Naive B cell (primary cell): ENCODE data around the gene IL7R. TPM values are rescaled to one million over a fixed set of nuclear protein-coding genes. Genes with fewer than 3 reads are reported as not detected.
"Not testable (repeated sequence)": the region's sequence is repeated elsewhere in the genome, so short reads cannot be mapped to it uniquely, and the experiment has no call there.

Experiments
- ATAC-seq, 2 donors: fragments of 150-1000 bp; cut with Tn5 transposase; 2 replicates each; pipeline ENCODE4 v1.10.0; 2021; ENCODE audit warnings: low read depth in 2 of 2, mild to moderate bottlenecking in 2 of 2, moderate library complexity in 2 of 2
- DNase-seq: peaks from one replicate; pipeline ENCODE4 v3.0.0; 2022
- H3K27ac Mint-ChIP-seq, 6 donors: one replicate each; pipeline ENCODE4 v1.8.0; 2020 to 2022; ENCODE audit warnings: mild to moderate bottlenecking in 6 of 6, mixed read lengths in 6 of 6, moderate library complexity in 5 of 6, inconsistent platforms in 2 of 6
- H3K27me3 Mint-ChIP-seq, 3 donors: one replicate each; pipeline ENCODE4 v1.8.0; 2021 to 2022; ENCODE audit warnings: mixed read lengths in 3 of 3, mild to moderate bottlenecking in 1 of 3
- H3K36me3 Mint-ChIP-seq, 2 donors: one replicate each; pipeline ENCODE4 v1.8.0; 2020 to 2022; ENCODE audit warnings: mixed read lengths in 2 of 2, inconsistent platforms in 1 of 2, mild to moderate bottlenecking in 1 of 2
- H3K4me1 Mint-ChIP-seq, 3 donors: one replicate each; pipeline ENCODE4 v1.8.0; 2020 to 2022; ENCODE audit warnings: mixed read lengths in 3 of 3, inconsistent platforms in 1 of 3, mild to moderate bottlenecking in 1 of 3, moderate library complexity in 1 of 3
- H3K4me3 Mint-ChIP-seq, 8 donors: one replicate each; pipeline ENCODE4 v1.8.0; 2020 to 2022; ENCODE audit warnings: mild to moderate bottlenecking in 8 of 8, mixed read lengths in 8 of 8, moderate library complexity in 8 of 8, inconsistent platforms in 2 of 8
- H3K9me3 Mint-ChIP-seq, 7 donors: one replicate each; pipeline ENCODE4 v1.8.0; 2020 to 2022; ENCODE audit warnings: mixed read lengths in 7 of 7, mild to moderate bottlenecking in 5 of 7, inconsistent platforms in 2 of 7, moderate library complexity in 1 of 7
- polyA plus RNA-seq, 6 donors: library from polyadenylated mRNA; unstranded; fragments of 300-500 nt; fragmentation: Illumina TruSeq; gene quantifications; one replicate each; pipeline ENCODE4 v1.2.3, GENCODE V29; 2021; ENCODE audit warnings: low read depth in 6 of 6

Gene IL7R
- polyA plus RNA-seq, 6 donors from 2014 or later: 0.37 to 5.2 (median 2.2) TPM

DNA sequence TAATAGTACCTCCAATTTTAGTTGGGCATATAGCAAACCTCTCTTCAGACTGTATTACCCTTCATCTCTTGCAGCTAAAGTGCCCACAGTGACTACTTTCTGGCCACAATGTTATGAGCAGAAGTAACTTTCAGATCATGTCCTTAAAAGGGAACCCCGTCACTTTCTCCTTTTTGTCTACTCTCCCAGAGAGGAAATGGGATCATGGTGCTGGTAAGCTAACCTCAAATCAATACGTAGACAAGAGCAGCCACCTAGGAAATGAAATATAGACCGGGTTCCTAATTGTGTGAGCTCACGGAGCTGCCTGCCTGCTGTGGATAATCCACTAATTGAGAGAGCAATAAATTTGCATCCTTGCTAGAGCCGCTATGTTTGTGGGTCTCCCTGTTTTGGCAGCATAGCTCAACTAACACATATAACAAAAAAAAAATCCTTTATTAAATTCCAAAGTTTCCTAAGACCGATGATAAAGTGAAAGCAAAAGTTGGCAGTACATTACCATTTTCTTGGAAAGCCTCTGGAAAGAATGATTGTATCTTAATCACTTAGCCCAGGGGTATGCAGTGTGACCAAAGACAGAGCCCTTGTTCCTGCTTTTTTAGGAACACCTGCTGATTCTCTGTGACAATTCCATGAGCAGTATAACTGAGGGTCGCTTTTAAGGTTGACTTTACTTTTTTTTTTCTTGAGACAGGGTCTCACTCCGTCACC is 5.6 kb upstream of the IL7R start:
- Mint-ChIP-seq H3K4me3 (no peak overlapping the region), H3K27ac (no peak overlapping the region), H3K36me3 (no peaks in the 10 kb centered on the region), H3K27me3 (no peaks in the 10 kb centered on the region), H3K9me3 (peaks cover 3 to 9% (median 6%) of the 10 kb centered on the region in 7 donors), H3K4me1 (peaks cover 15 to 34% (median 26%) of the 10 kb centered on the region in 3 donors)
- ATAC-seq: no peak
- no peak for DNase-seq

GRCh38 chr5:35852084-35852734 is 4.5 kb upstream of the IL7R start:
- Mint-ChIP-seq H3K27ac (peak overlapping the region in 3 of 6 donors; percentile 2 to 40 (median 18)), H3K4me3 (peak overlapping the region in 2 of 8 donors; percentile 5 to 40), H3K36me3 (no peaks in the 10 kb centered on the region), H3K27me3 (no peaks in the 10 kb centered on the region), H3K9me3 (peaks cover 0 to 5% (median 0%) of the 10 kb centered on the region in 7 donors), H3K4me1 (peaks cover 20 to 41% (median 32%) of the 10 kb centered on the region in 3 donors)
- DNase-seq (peak; percentile 44), ATAC-seq (peak; percentile 28 to 54)

DNA sequence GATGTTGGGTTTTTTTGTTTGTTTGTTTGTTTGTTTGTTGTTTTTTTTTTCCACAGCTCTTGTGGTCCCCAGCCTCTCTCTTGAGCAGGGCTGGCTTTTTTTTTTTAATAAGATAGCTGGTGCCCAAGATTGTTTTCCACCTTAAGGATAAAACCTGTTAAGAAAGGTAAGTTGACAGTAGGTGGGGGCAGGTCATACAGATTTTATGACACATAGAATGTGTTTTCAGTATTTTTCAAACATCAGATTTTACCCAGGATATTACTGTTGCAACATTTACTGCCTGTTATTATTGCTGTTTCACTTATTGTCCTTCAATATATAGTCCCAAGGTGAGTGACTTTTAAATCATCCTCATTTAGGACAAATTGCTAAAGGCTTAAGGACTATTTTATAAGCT is 3.9 kb upstream of the IL7R start:
- peaks cover 0 to 5% (median 0%) of the 10 kb centered on the region in 7 donors for H3K9me3 Mint-ChIP-seq
- no peak overlapping the region for H3K4me3 Mint-ChIP-seq
- H3K27ac Mint-ChIP-seq: peak overlapping the region in 2 of 6 donors; percentile 2 to 18
- H3K27me3 Mint-ChIP-seq: no peaks in the 10 kb centered on the region
- no peak for DNase-seq
- no peaks in the 10 kb centered on the region for H3K36me3 Mint-ChIP-seq
- H3K4me1 Mint-ChIP-seq: peaks cover 20 to 43% (median 32%) of the 10 kb centered on the region in 3 donors
- no peak for ATAC-seq

DNA sequence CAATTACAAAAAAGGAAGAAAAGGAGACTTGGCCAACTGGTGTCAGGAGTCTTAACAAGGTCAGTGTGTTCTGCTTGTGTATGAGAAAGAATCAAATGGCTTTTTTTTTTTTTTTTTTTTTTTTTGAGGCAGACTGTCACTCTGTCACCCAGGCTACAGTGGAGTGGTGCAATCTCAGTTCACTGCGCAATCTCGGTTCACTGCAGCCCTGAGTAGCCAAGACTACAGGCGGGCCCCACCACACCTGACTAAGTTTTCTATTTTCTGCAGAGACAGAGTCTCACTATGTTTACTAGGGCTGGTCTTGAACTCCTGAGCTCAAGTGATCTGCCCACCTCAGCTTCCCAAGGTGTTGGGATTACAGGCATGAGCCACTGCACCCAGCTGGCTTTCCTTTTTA is 3.1 kb upstream of the IL7R start:
- no peak for DNase-seq
- Mint-ChIP-seq H3K27ac (peak overlapping the region in 5 of 6 donors; percentile 72 to 95 (median 95)), H3K27me3 (no peaks in the 10 kb centered on the region), H3K36me3 (no peaks in the 10 kb centered on the region), H3K4me1 (peaks cover 20 to 43% (median 32%) of the 10 kb centered on the region in 3 donors), H3K9me3 (peaks cover 0 to 5% (median 0%) of the 10 kb centered on the region in 7 donors), H3K4me3 (peak overlapping the region in 4 of 8 donors; percentile 40 to 85 (median 68))
- ATAC-seq: peak; percentile 28 to 44

DNA sequence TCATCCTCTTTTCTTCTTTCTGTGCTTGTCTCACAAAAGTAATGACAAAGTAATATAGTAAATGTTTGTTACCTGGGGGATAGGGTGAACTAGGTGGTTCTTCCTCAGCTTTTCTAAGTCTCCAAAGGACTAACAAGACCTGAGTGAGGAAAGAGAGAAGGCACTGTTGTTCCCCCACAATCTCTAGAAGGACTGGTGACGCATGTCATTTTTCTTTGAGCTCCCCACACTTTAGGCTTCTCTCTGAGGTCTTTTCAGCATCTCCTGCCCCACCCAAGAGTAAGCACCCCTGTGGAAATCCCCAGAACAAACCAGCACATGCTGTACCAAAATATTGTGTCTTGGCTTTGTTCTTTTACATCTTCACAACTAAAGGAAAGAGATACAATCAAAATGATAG is 2.4 kb upstream of the IL7R start:
- Mint-ChIP-seq H3K27me3 (no peaks in the 10 kb centered on the region), H3K4me1 (peaks cover 20 to 43% (median 32%) of the 10 kb centered on the region in 3 donors), H3K36me3 (no peaks in the 10 kb centered on the region), H3K9me3 (peaks cover 0 to 5% (median 0%) of the 10 kb centered on the region in 7 donors), H3K4me3 (peak overlapping the region in 7 of 8 donors; percentile 17 to 85 (median 51)), H3K27ac (peak overlapping the region; percentile 8 to 95 (median 76))
- DNase-seq (peak; percentile 51), ATAC-seq (peak; percentile 80 to 84)

GRCh38 chr5:35855187-35855586 is 1.5 kb upstream of the IL7R start:
- H3K27ac Mint-ChIP-seq: peak overlapping the region in 1 of 6 donors; percentile 7
- no peak for DNase-seq
- no peak for ATAC-seq

DNA sequence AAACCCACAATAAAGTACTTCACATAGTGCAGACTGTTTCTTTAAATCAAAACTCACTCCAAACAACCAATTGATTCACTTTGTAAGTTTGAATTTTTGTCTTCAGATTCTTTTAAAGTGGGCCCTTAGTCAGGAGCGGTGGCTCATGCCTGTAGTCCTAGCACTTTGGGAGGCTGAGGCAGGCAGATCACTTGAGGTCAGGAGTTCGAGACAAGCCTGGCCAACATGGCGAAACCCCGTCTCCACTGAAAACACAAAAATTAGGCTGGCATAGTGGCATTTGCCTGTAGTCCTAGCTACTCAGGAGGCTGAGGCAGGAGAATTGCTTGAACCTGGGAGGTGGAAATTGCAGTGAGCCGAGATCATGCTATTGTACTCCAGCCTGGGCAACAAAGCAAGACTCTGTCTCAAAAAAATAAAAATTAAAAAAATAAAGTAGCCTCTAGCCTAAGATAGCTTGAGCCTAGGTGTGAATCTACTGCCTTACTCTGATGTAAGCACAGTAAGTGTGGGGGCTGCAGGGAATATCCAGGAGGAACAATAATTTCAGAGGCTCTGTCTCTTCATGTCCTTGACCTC is 416 bp upstream of the IL7R start:
- not testable (repeated sequence) for ATAC-seq, H3K9me3 Mint-ChIP-seq

More at GRCh38 chr5:35855187-35855586, 1.5 kb upstream of the IL7R start:
- peaks cover 0 to 5% (median 0%) of the 10 kb centered on the region in 7 donors for H3K9me3 Mint-ChIP-seq
- H3K4me1 Mint-ChIP-seq: peaks cover 20 to 43% (median 32%) of the 10 kb centered on the region in 3 donors
- no peaks in the 10 kb centered on the region for H3K36me3 Mint-ChIP-seq
- no peaks in the 10 kb centered on the region for H3K27me3 Mint-ChIP-seq
- no peak overlapping the region for H3K4me3 Mint-ChIP-seq

GRCh38 chr5:35857606-35858205 is 1.0 kb downstream of the IL7R start:
- Mint-ChIP-seq H3K27me3 (no peaks in the 10 kb centered on the region), H3K27ac (no peak overlapping the region), H3K36me3 (no peaks in the 10 kb centered on the region), H3K9me3 (peaks cover 0 to 5% (median 0%) of the 10 kb centered on the region in 7 donors), H3K4me3 (peak overlapping the region in 1 of 8 donors; percentile 42), H3K4me1 (peaks cover 15 to 36% (median 23%) of the 10 kb centered on the region in 3 donors)
- DNase-seq (no peak), ATAC-seq (no peak)

More for the DNA sequence above, 416 bp upstream of the IL7R start:
- peak overlapping the region in 4 of 8 donors; percentile 2 to 80 (median 18) for H3K4me3 Mint-ChIP-seq
- DNase-seq, H3K27me3 Mint-ChIP-seq, H3K36me3 Mint-ChIP-seq: not testable (repeated sequence)
- peaks cover 20 to 43% (median 32%) of the 10 kb centered on the region in 3 donors for H3K4me1 Mint-ChIP-seq
- H3K27ac Mint-ChIP-seq: peak overlapping the region in 3 of 6 donors; percentile 7 to 62 (median 57)

- H3K27ac Mint-ChIP-seq: peak overlapping the region in 2 of 6 donors; percentile 15 to 35
- peak overlapping the region in 1 of 8 donors; percentile 13 for H3K4me3 Mint-ChIP-seq
- ATAC-seq (no peak), DNase-seq (no peak)
- peaks cover 13 to 29% (median 15%) of the 10 kb centered on the region in 3 donors for H3K4me1 Mint-ChIP-seq
- H3K36me3 Mint-ChIP-seq: no peaks in the 10 kb centered on the region
- peaks cover 0 to 5% (median 0%) of the 10 kb centered on the region in 7 donors for H3K9me3 Mint-ChIP-seq
- no peaks in the 10 kb centered on the region for H3K27me3 Mint-ChIP-seq
Observed at GRCh38 chr5:35859101-35859661, 2.5 kb downstream of the IL7R start.

DNA sequence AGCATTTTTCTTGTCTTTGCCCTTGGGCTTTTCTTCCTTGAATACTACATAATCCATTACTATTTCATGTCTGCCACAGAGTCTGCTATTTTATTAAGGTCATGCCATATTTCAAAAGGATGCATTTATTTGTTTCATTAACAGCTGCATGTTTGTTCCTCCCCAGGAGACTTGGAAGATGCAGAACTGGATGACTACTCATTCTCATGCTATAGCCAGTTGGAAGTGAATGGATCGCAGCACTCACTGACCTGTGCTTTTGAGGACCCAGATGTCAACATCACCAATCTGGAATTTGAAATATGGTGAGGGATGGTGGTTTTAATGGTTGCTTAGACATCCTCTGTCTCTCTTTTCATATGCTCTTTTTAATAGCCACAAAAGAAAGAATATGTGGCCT is 4.0 kb downstream of the IL7R start:
- DNase-seq (no peak), ATAC-seq (no peak)
- no peak overlapping the region for H3K4me3 Mint-ChIP-seq
- no peak overlapping the region for H3K27ac Mint-ChIP-seq
- peaks cover 6 to 14% (median 6%) of the 10 kb centered on the region in 3 donors for H3K4me1 Mint-ChIP-seq
- no peaks in the 10 kb centered on the region for H3K27me3 Mint-ChIP-seq
- no peaks in the 10 kb centered on the region for H3K36me3 Mint-ChIP-seq
- peaks cover 0 to 5% (median 3%) of the 10 kb centered on the region in 7 donors for H3K9me3 Mint-ChIP-seq

- DNase-seq (no peak), ATAC-seq (no peak)
- no peak overlapping the region for H3K4me3 Mint-ChIP-seq
- H3K27ac Mint-ChIP-seq: no peak overlapping the region
- peaks cover 3 to 12% (median 4%) of the 10 kb centered on the region in 3 donors for H3K4me1 Mint-ChIP-seq
- peaks cover 0 to 5% (median 3%) of the 10 kb centered on the region in 7 donors for H3K9me3 Mint-ChIP-seq
- no peaks in the 10 kb centered on the region for H3K27me3 Mint-ChIP-seq
- no peaks in the 10 kb centered on the region for H3K36me3 Mint-ChIP-seq
Observed at GRCh38 chr5:35861718-35862117, 5.0 kb downstream of the IL7R start.

GRCh38 chr5:35862126-35862525 is 5.4 kb downstream of the IL7R start:
- H3K4me1 Mint-ChIP-seq: peaks cover 0 to 8% (median under 1%) of the 10 kb centered on the region in 3 donors
- no peaks in the 10 kb centered on the region for H3K27me3 Mint-ChIP-seq
- ATAC-seq: no peak
- H3K36me3 Mint-ChIP-seq: no peaks in the 10 kb centered on the region
- no peak for DNase-seq
- H3K27ac Mint-ChIP-seq: no peak overlapping the region
- no peak overlapping the region for H3K4me3 Mint-ChIP-seq
- H3K9me3 Mint-ChIP-seq: peaks cover 0 to 5% (median 2%) of the 10 kb centered on the region in 7 donors

DNA sequence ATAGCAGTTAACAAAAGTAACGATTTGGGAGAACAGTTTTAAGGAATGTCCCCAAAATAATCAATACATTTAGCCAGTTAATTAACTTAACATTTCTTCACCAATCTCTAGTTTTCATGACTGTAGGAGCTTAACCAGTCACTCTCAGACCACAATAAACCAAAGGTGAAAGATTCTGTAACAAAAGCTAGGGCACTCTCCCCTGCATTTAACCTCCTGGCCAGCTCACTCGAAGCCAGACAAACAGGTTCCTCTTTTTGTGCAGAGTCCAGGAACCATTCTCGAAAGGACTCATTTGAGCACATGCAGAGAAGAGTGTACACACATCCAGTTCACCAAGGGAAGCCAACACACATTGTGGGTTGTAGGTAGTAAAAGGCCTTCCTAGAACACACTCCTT is 6.5 kb downstream of the IL7R start:
- H3K4me1 Mint-ChIP-seq: peaks cover 0 to 5% (median 0%) of the 10 kb centered on the region in 3 donors
- no peaks in the 10 kb centered on the region for H3K27me3 Mint-ChIP-seq
- DNase-seq (no peak), ATAC-seq (peak; percentile 49 to 52)
- H3K27ac Mint-ChIP-seq: peak overlapping the region in 1 of 6 donors; percentile 52
- peak overlapping the region in 1 of 8 donors; percentile 57 for H3K4me3 Mint-ChIP-seq
- H3K9me3 Mint-ChIP-seq: peaks cover 0 to 5% (median 2%) of the 10 kb centered on the region in 7 donors
- no peaks in the 10 kb centered on the region for H3K36me3 Mint-ChIP-seq
